Measurements from ENCODE around the gene ARMC3.

Gene ARMC3

GRCh38 chr10:23034790-23035189 lies 106.9 kb downstream of the ARMC3 start:
- TF ChIP-seq CTCF (IDR thresholded peaks at IDR 0.05; ENCODE audit: low read depth, low read length) = no peak
- no peak overlapping the region for H3K4me3 ChIP-seq (ENCODE audit: low read depth, low read length)
- DNase-seq (ENCODE audit: low read depth, low spot score) = no peak
- in situ Hi-C loops (cut with HindIII; ENCODE audit: low sequenced_read_pairs) = no loop called here

GRCh38 chr10:23035569-23035968 lies 107.7 kb downstream of the ARMC3 start:
- no peak overlapping the region for H3K4me3 ChIP-seq (ENCODE audit: low read depth, low read length)
- in situ Hi-C loops (cut with HindIII; ENCODE audit: low sequenced_read_pairs) = no loop called here
- DNase-seq (ENCODE audit: low read depth, low spot score) = no peak
- TF ChIP-seq CTCF (IDR thresholded peaks at IDR 0.05; ENCODE audit: low read depth, low read length) = peak; percentile 36

- in situ Hi-C loops (cut with HindIII; ENCODE audit: low sequenced_read_pairs) = no loop called here
- no peak overlapping the region for H3K4me3 ChIP-seq (ENCODE audit: low read depth, low read length)
- no peak for TF ChIP-seq CTCF (IDR thresholded peaks at IDR 0.05; ENCODE audit: low read depth, low read length)
- DNase-seq (ENCODE audit: low read depth, low spot score) = no peak
These were observed 109.3 kb downstream of the ARMC3 start for GRCh38 chr10:23037152-23037551.

GRCh38 chr10:23037561-23037960 lies 109.7 kb downstream of the ARMC3 start:
- H3K4me3 ChIP-seq (ENCODE audit: low read depth, low read length) = no peak overlapping the region
- in situ Hi-C loops (cut with HindIII; ENCODE audit: low sequenced_read_pairs) = no loop called here
- DNase-seq (ENCODE audit: low read depth, low spot score) = no peak
- TF ChIP-seq CTCF (IDR thresholded peaks at IDR 0.05; ENCODE audit: low read depth, low read length) = no peak

GRCh38 chr10:23038172-23038571 lies 110.3 kb downstream of the ARMC3 start:
- DNase-seq (ENCODE audit: low read depth, low spot score) = no peak
- no peak for TF ChIP-seq CTCF (IDR thresholded peaks at IDR 0.05; ENCODE audit: low read depth, low read length)
- in situ Hi-C loops (cut with HindIII; ENCODE audit: low sequenced_read_pairs) = no loop called here
- H3K4me3 ChIP-seq (ENCODE audit: low read depth, low read length) = no peak overlapping the region

- DNase-seq (ENCODE audit: low read depth, low spot score) = no peak
- TF ChIP-seq CTCF (IDR thresholded peaks at IDR 0.05; ENCODE audit: low read depth, low read length) = no peak
- in situ Hi-C loops (cut with HindIII; ENCODE audit: low sequenced_read_pairs) = no loop called here
- H3K4me3 ChIP-seq (ENCODE audit: low read depth, low read length) = no peak overlapping the region
These were observed 112.1 kb downstream of the ARMC3 start for GRCh38 chr10:23040002-23040401.

- in situ Hi-C loops (cut with HindIII; ENCODE audit: low sequenced_read_pairs) = no loop called here
- no peak overlapping the region for H3K4me3 ChIP-seq (ENCODE audit: low read depth, low read length)
- TF ChIP-seq CTCF (IDR thresholded peaks at IDR 0.05; ENCODE audit: low read depth, low read length) = no peak
These were observed 118.2 kb downstream of the ARMC3 start for GRCh38 chr10:23046027-23046426.

More at GRCh38 chr10:23046027-23046426, 118.2 kb downstream of the ARMC3 start:
- DNase-seq (ENCODE audit: low read depth, low spot score) = no peak
